ENCODE measurements around the gene TNIP1.

DNA sequence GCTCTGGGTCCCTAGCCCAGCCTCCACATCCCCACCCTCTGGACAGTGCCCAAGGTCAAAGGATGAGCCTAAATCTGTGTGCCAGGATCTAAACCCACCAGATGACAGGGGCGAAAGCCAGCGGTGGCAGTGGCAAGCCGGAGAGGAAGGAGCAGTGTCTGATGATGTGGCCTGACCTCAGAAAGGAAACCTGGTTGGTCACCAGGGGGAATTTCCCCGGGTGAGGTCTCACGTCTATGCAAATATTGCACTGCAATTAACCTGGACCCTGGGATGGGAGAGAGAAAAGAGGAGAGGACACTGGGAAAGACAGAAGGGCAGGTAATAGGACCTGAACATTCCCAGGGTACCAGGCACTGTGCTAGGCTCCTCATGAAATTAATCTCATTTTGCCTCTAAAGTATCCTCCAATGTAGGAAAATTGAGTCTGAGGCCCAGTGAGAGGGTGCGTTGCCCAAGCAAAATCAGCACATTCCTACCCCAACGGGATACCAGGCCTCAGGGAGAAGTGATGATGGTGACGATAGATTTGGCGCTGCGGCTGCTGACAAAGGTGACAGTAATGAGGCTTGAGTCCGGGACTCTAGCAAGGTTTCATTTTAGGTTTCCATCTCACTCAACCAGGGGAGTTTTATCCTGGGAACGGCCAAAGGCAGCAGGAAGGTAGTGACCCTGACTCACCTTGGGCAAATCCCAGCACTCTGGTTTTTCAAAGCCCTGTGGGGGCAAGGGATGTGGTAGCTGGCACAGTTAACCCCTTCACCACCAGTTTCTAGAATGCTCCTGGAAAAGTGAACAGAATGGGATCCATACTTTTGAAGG, 13.4 kb upstream of the TNIP1 start:
- no peak for TF ChIP-seq POLR2A (IDR thresholded peaks at IDR 0.05)
- TF ChIP-seq, protein P1, sequence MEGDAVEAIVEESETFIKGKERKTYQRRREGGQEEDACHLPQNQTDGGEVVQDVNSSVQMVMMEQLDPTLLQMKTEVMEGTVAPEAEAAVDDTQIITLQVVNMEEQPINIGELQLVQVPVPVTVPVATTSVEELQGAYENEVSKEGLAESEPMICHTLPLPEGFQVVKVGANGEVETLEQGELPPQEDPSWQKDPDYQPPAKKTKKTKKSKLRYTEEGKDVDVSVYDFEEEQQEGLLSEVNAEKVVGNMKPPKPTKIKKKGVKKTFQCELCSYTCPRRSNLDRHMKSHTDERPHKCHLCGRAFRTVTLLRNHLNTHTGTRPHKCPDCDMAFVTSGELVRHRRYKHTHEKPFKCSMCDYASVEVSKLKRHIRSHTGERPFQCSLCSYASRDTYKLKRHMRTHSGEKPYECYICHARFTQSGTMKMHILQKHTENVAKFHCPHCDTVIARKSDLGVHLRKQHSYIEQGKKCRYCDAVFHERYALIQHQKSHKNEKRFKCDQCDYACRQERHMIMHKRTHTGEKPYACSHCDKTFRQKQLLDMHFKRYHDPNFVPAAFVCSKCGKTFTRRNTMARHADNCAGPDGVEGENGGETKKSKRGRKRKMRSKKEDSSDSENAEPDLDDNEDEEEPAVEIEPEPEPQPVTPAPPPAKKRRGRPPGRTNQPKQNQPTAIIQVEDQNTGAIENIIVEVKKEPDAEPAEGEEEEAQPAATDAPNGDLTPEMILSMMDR (IDR thresholded peaks at IDR 0.05), result no peak

Measured in testis (tissue), 2 donors.